SK-N-SH (cell line): Measurements from ENCODE around the gene RPS6KB2. TPM values are rescaled to one million over a fixed set of nuclear protein-coding genes. Genes with fewer than 3 reads are reported as not detected.

Source experiments
- CTCF ChIA-PET: fragments of 300-600, 350-600 bp; formaldehyde crosslinking; extraction: SDS; loops from one replicate; lab custom pipeline; 2021; lab: Yijun Ruan, JAX
- POLR2A ChIA-PET: fragments of 350-600 bp; sonication (Branson Sonifier 250); formaldehyde crosslinking; extraction: SDS; loops from one replicate; lab custom pipeline; 2020; ENCODE audit warnings: antibody characterized with exemption, inconsistent platforms; lab: Yijun Ruan, JAX
- DNase-seq: peaks from one replicate; pipeline ENCODE4 v3.0.0; 2012
- H2AFZ ChIP-seq: fragments of 200-600 bp; sonication (generic); 2 replicates; pipeline ENCODE4 v1.8.1; 2016; ENCODE audit warnings: antibody characterized with exemption, mild to moderate bottlenecking, low read depth
- H3F3A ChIP-seq: fragments of 200-600 bp; sonication (generic); replicated peaks from 2 replicates; pipeline ENCODE3; 2016; ENCODE audit warnings: antibody characterized with exemption, mild to moderate bottlenecking; ENCODE audit not compliant: insufficient read depth
- H3K27ac ChIP-seq, 2 experiments: fragments of 200-500 bp in 1 of 2; fragments of 200-600 bp in 1 of 2; sonication (Bioruptor generic) in 1 of 2; sonication (generic), shearing (Covaris generic) in 1 of 2; 2 replicates each; pipeline versions ENCODE4 v1.5.1 to v1.6.1; 2014 to 2016; ENCODE audit warnings: low read depth in 2 of 2, inconsistent platforms in 1 of 2, low read length in 1 of 2, mild to moderate bottlenecking in 1 of 2, mixed read lengths in 1 of 2
- H3K27me3 ChIP-seq: fragments of 200-600 bp; sonication (generic), shearing (Covaris generic); 2 replicates; pipeline ENCODE4 v1.6.1; 2016; ENCODE audit warnings: mixed run types; ENCODE audit not compliant: insufficient read depth
- H3K36me3 ChIP-seq, 2 experiments: fragments of 200-500 bp in 1 of 2; fragments of 200-600 bp in 1 of 2; sonication (Bioruptor generic) in 1 of 2; sonication (generic) in 1 of 2; replicated peaks in 1 of 2; 2 replicates each; pipeline versions ENCODE3 to v1.5.1; 2014 to 2016; ENCODE audit warnings: low read length in 1 of 2, mild to moderate bottlenecking in 1 of 2; ENCODE audit not compliant: insufficient read depth in 2 of 2, control insufficient read depth in 1 of 2
- H3K4me1 ChIP-seq, 2 experiments: fragments of 200-500 bp in 1 of 2; fragments of 200-600 bp in 1 of 2; sonication (Bioruptor generic) in 1 of 2; sonication (generic), shearing (Covaris generic) in 1 of 2; 2 replicates each; pipeline versions ENCODE4 v1.5.1 to v1.6.1; 2014 to 2016; ENCODE audit warnings: low read depth in 1 of 2, low read length in 1 of 2, mixed run types in 1 of 2; ENCODE audit not compliant: insufficient read depth in 2 of 2, control insufficient read depth in 1 of 2
- H3K4me2 ChIP-seq: fragments of 200-600 bp; sonication (generic), shearing (Covaris generic); 2 replicates; pipeline ENCODE4 v1.6.1; 2017; ENCODE audit warnings: mixed run types
- H3K4me3 ChIP-seq, 2 experiments: fragments of 200-500 bp in 1 of 2; fragments of 200-600 bp in 1 of 2; sonication (Bioruptor generic) in 1 of 2; sonication (generic), shearing (Covaris generic) in 1 of 2; 2 replicates each; pipeline versions ENCODE4 v1.5.1 to v1.8.1; 2014 to 2016; ENCODE audit warnings: low read depth in 2 of 2, inconsistent platforms in 1 of 2, low read length in 1 of 2, mild to moderate bottlenecking in 1 of 2, mixed read lengths in 1 of 2, moderate library complexity in 1 of 2
- H3K79me2 ChIP-seq: fragments of 200-600 bp; sonication (generic); 2 replicates; pipeline ENCODE4 v1.8.1; 2017; ENCODE audit warnings: mild to moderate bottlenecking; ENCODE audit not compliant: insufficient read depth
- H3K9ac ChIP-seq: fragments of 200-600 bp; sonication (generic); 2 replicates; pipeline ENCODE4 v1.6.1; 2017; ENCODE audit warnings: mixed run types
- H3K9me2 ChIP-seq: fragments of 200-600 bp; sonication (generic); 2 replicates; pipeline ENCODE4 v1.6.1; 2017; ENCODE audit warnings: mixed run types
- H3K9me3 ChIP-seq: fragments of 200-600 bp; sonication (generic); 2 replicates; pipeline ENCODE4 v1.6.1; 2017; ENCODE audit warnings: mixed run types, mild to moderate bottlenecking, moderate library complexity
- H4K20me1 ChIP-seq: fragments of 200-600 bp; sonication (generic); 2 replicates; pipeline ENCODE4 v1.6.1; 2017; ENCODE audit warnings: mild to moderate bottlenecking, mixed run types; ENCODE audit not compliant: insufficient read depth
- CTCF ChIP-seq: fragments of 200-600 bp; sonication (generic); IDR thresholded peaks from 2 replicates; pipeline ENCODE4 v1.6.1; 2017; ENCODE audit warnings: antibody characterized with exemption, mild to moderate bottlenecking, moderate library complexity
- EZH2phosphoT487 ChIP-seq: fragments of 200-600 bp; sonication (generic); IDR thresholded peaks from 2 replicates; pipeline ENCODE4 v1.6.1; 2017; ENCODE audit warnings: low read depth, mixed run types, mild to moderate bottlenecking, antibody characterized with exemption, moderate library complexity, borderline replicate concordance
- FOSL2 ChIP-seq: IDR thresholded peaks from 2 replicates; pipeline ENCODE4 v1.4.0; 2012; ENCODE audit warnings: low read depth, mild to moderate bottlenecking, moderate library complexity, borderline replicate concordance
- GATA2 ChIP-seq: sonication (generic); formaldehyde crosslinking; IDR thresholded peaks from 2 replicates; pipeline ENCODE4 v1.5.0; 2020; ENCODE audit warnings: mild to moderate bottlenecking, missing genetic modification reagents
- MAX ChIP-seq: IDR thresholded peaks from 2 replicates; pipeline ENCODE4 v1.4.0; 2012; ENCODE audit warnings: low read depth
- MXI1 ChIP-seq: IDR thresholded peaks from 2 replicates; pipeline ENCODE4 v1.6.1; 2012; ENCODE audit warnings: mild to moderate bottlenecking, low read depth, low read length, improper control_type of control experiment
- POLR2AphosphoS5 ChIP-seq: IDR thresholded peaks from 2 replicates; pipeline ENCODE4 v1.6.1; 2012; ENCODE audit warnings: low read depth, low read length
- RCOR1 ChIP-seq: fragments of 150-350 bp; IDR thresholded peaks from 2 replicates; pipeline ENCODE4 v1.6.1; 2017; ENCODE audit warnings: antibody characterized with exemption, low read length
- REST ChIP-seq: IDR thresholded peaks from 2 replicates; pipeline ENCODE4 v1.6.1; 2012; ENCODE audit warnings: mild to moderate bottlenecking, low read depth, low read length, moderate library complexity
- RFX5 ChIP-seq: IDR thresholded peaks from 2 replicates; pipeline ENCODE4 v1.6.1; 2012; ENCODE audit warnings: mild to moderate bottlenecking, improper control_type of control experiment, low read length
- RXRA ChIP-seq: IDR thresholded peaks from 2 replicates; pipeline ENCODE4 v1.4.0; 2012; ENCODE audit warnings: low read depth, mild to moderate bottlenecking, borderline replicate concordance
- SIN3A ChIP-seq: IDR thresholded peaks from 2 replicates; pipeline ENCODE4 v1.6.1; 2012; ENCODE audit warnings: low read depth, mild to moderate bottlenecking, low read length, moderate library complexity, borderline replicate concordance
- TCF12 ChIP-seq: IDR thresholded peaks from 2 replicates; pipeline ENCODE4 v1.4.0; 2012
- ZBTB33 ChIP-seq: IDR thresholded peaks from 2 replicates; pipeline ENCODE4 v1.4.0; 2012; ENCODE audit warnings: low read depth, borderline replicate concordance
- WGBS: methylation state at CpG from one replicate; pipeline ENCODE4 v1.1.6; 2017; ENCODE audit warnings: low lambda C conversion rate; 5-methylcytosine and 5-hydroxymethylcytosine counted together
- polyA plus RNA-seq, 3 experiments: library from polyadenylated mRNA; depleted of rRNA; stranded (reverse); fragments of >200 nt; gene quantifications; 2 replicates each; pipeline ENCODE4 v1.2.3, GENCODE V29; 2012

The RPS6KB2 gene
- polyA plus RNA-seq, 1 of the 3 experiments (the other 2 are of a cell fraction): 52.0 TPM

GRCh38 chr11:67396587-67397389, 31.5 kb upstream of the RPS6KB2 start:
- no peak overlapping the region for H3K27ac ChIP-seq
- no peaks in the 10 kb centered on the region for H3K9me3 ChIP-seq
- H2AFZ ChIP-seq: no peak overlapping the region
- POLR2A ChIA-PET: interaction anchor here (1.1 kb wide), 1 partner anchor 23 kb away, joined by 3 read pairs; no protein-coding TSS in a partner anchor
- H3K4me3 ChIP-seq: no peak overlapping the region
- no peak overlapping the region for H3K4me2 ChIP-seq
- peaks cover 8 to 22% of the 10 kb centered on the region in 2 experiments for H3K36me3 ChIP-seq
- peaks cover 6 to 20% of the 10 kb centered on the region in 2 experiments; a peak in 2 of 4 replicates for H3K4me1 ChIP-seq
- H3F3A ChIP-seq: peaks cover 5% of the 10 kb centered on the region
- no peaks in the 10 kb centered on the region for H3K27me3 ChIP-seq
- H4K20me1 ChIP-seq: peaks cover 14% of the 10 kb centered on the region
- WGBS: 94% methylated on average over 12 of the region's 13 CpGs
- CTCF ChIA-PET: interaction anchor here (0.7 to 4.9 kb wide), 4 partner anchors 14 to 110 kb away, joined by 3 to 29 read pairs (median 6); partner anchors contain the start of gene TMEM134
- TF ChIP-seq TCF12 (no peak), CTCF (no peak), MXI1 (no peak), RCOR1 (no peak), RXRA (no peak), EZH2phosphoT487 (no peak), RFX5 (no peak), MAX (no peak), REST (no peak)
- no peak for DNase-seq
- H3K9me2 ChIP-seq: no peaks in the 10 kb centered on the region
- H3K79me2 ChIP-seq: peaks cover 33% of the 10 kb centered on the region
- no peak overlapping the region for H3K9ac ChIP-seq

GRCh38 chr11:67397536-67397935, 30.8 kb upstream of the RPS6KB2 start:
- Histone ChIP-seq H3K27ac (no peak overlapping the region), H3F3A (peaks cover 5% of the 10 kb centered on the region), H4K20me1 (peaks cover 14% of the 10 kb centered on the region), H3K36me3 (peaks cover 8 to 22% of the 10 kb centered on the region in 2 experiments), H2AFZ (no peak overlapping the region), H3K4me1 (peaks cover 9 to 19% of the 10 kb centered on the region in 2 experiments; a peak in 2 of 4 replicates), H3K79me2 (peaks cover 27% of the 10 kb centered on the region), H3K27me3 (no peaks in the 10 kb centered on the region), H3K9me3 (no peaks in the 10 kb centered on the region), H3K9ac (no peak overlapping the region), H3K4me3 (no peak overlapping the region), H3K4me2 (no peak overlapping the region), H3K9me2 (no peaks in the 10 kb centered on the region)
- ChIA-PET CTCF (interaction anchor here (1.0 to 4.9 kb wide), 3 partner anchors 15 to 51 kb away, joined by 3 to 29 read pairs (median 6); no protein-coding TSS in a partner anchor), POLR2A (no interaction called here)
- DNase-seq: no peak
- WGBS: 79% methylated on average over 5 of the region's 6 CpGs
- TF ChIP-seq ZBTB33 (no peak), GATA2 (CRISPR knock-in tag) (no peak), REST (no peak), SIN3A (no peak), POLR2AphosphoS5 (no peak), FOSL2 (no peak)
